ENCODE measurements around the gene TCEAL5.
"Not testable (repeated sequence)": the region's sequence is repeated elsewhere in the genome, so short reads cannot be mapped to it uniquely, and the experiment has no call there.

Gene TCEAL5

GRCh38 chrX:103234869-103235268 lies 41.7 kb downstream of the TCEAL5 start:
- H3F3A ChIP-seq (ENCODE audit: insufficient read depth, low read length): no peaks in the 10 kb centered on the region
- no peaks in the 10 kb centered on the region for H4K20me1 ChIP-seq (ENCODE audit: insufficient read depth, low read length)
- H3K9me2 ChIP-seq (replicated peaks; ENCODE audit: insufficient read depth, low read length): no peaks in the 10 kb centered on the region
- no peak overlapping the region for H3K9ac ChIP-seq (ENCODE audit: low read length)
- no peaks in the 10 kb centered on the region for H3K27me3 ChIP-seq (replicated peaks; ENCODE audit: insufficient read depth, low read length)
- no peak overlapping the region for H3K27ac ChIP-seq (ENCODE audit: low read length)
- H3K9me3 ChIP-seq (replicated peaks; ENCODE audit: insufficient read depth, low read length): no peaks in the 10 kb centered on the region
- H3K36me3 ChIP-seq (replicated peaks; ENCODE audit: insufficient read depth, low read length): no peaks in the 10 kb centered on the region
- H3K79me2 ChIP-seq (ENCODE audit: low read length): no peaks in the 10 kb centered on the region
- no peak for TF ChIP-seq EZH2 (optimal IDR thresholded peaks at IDR 0.05; ENCODE audit: low read depth, low read length)
- no peak for TF ChIP-seq EZH2phosphoT487 (IDR thresholded peaks at IDR 0.05; ENCODE audit: low read length)
- no peak for TF ChIP-seq CTCF (IDR thresholded peaks at IDR 0.05; ENCODE audit: low read length)
- H3K4me3 ChIP-seq (ENCODE audit: low read length): no peak overlapping the region
- no peak overlapping the region for H2AFZ ChIP-seq (ENCODE audit: low read length)
- no peaks in the 10 kb centered on the region for H3K4me1 ChIP-seq (ENCODE audit: low read length)
- no peak for DNase-seq
- no peak overlapping the region for H3K4me2 ChIP-seq (ENCODE audit: low read depth, low read length)

- H3F3A ChIP-seq (ENCODE audit: insufficient read depth, low read length): no peaks in the 10 kb centered on the region
- TF ChIP-seq EZH2 (optimal IDR thresholded peaks at IDR 0.05; ENCODE audit: low read depth, low read length): no peak
- TF ChIP-seq CTCF (IDR thresholded peaks at IDR 0.05; ENCODE audit: low read length): no peak
- no peak for TF ChIP-seq EZH2phosphoT487 (IDR thresholded peaks at IDR 0.05; ENCODE audit: low read length)
- no peak overlapping the region for H3K4me2 ChIP-seq (ENCODE audit: low read depth, low read length)
- no peak overlapping the region for H2AFZ ChIP-seq (ENCODE audit: low read length)
- DNase-seq: no peak
- H3K27me3 ChIP-seq (replicated peaks; ENCODE audit: insufficient read depth, low read length): no peaks in the 10 kb centered on the region
- H3K27ac ChIP-seq (ENCODE audit: low read length): no peak overlapping the region
- H4K20me1 ChIP-seq (ENCODE audit: insufficient read depth, low read length): no peaks in the 10 kb centered on the region
- H3K9me3 ChIP-seq (replicated peaks; ENCODE audit: insufficient read depth, low read length): no peaks in the 10 kb centered on the region
- H3K36me3 ChIP-seq (replicated peaks; ENCODE audit: insufficient read depth, low read length): no peaks in the 10 kb centered on the region
- no peaks in the 10 kb centered on the region for H3K9me2 ChIP-seq (replicated peaks; ENCODE audit: insufficient read depth, low read length)
- no peak overlapping the region for H3K9ac ChIP-seq (ENCODE audit: low read length)
- H3K4me1 ChIP-seq (ENCODE audit: low read length): no peaks in the 10 kb centered on the region
- no peaks in the 10 kb centered on the region for H3K79me2 ChIP-seq (ENCODE audit: low read length)
- no peak overlapping the region for H3K4me3 ChIP-seq (ENCODE audit: low read length)
These were observed 43.3 kb downstream of the TCEAL5 start for GRCh38 chrX:103233263-103233662.

GRCh38 chrX:103225918-103226317 lies 50.6 kb downstream of the TCEAL5 start:
- not testable (repeated sequence) for H3K4me3 ChIP-seq (ENCODE audit: low read length); H3K36me3 ChIP-seq (replicated peaks; ENCODE audit: insufficient read depth, low read length); H3K27ac ChIP-seq (ENCODE audit: low read length); H3K79me2 ChIP-seq (ENCODE audit: low read length); H3K4me1 ChIP-seq (ENCODE audit: low read length); H3F3A ChIP-seq (ENCODE audit: insufficient read depth, low read length); DNase-seq; H2AFZ ChIP-seq (ENCODE audit: low read length); H3K9me3 ChIP-seq (replicated peaks; ENCODE audit: insufficient read depth, low read length); H4K20me1 ChIP-seq (ENCODE audit: insufficient read depth, low read length); H3K4me2 ChIP-seq (ENCODE audit: low read depth, low read length); H3K27me3 ChIP-seq (replicated peaks; ENCODE audit: insufficient read depth, low read length); H3K9ac ChIP-seq (ENCODE audit: low read length); H3K9me2 ChIP-seq (replicated peaks; ENCODE audit: insufficient read depth, low read length)
